HG03565 (cell line): ENCODE results near the gene DDX43.
A peak's percentile ranks its signal among the peaks of the same experiment; 100 is the strongest.
"Not testable (repeated sequence)": the region's sequence is repeated elsewhere in the genome, so short reads cannot be mapped to it uniquely, and the experiment has no call there.

Source experiments
- ATAC-seq: cut with Tn5 transposase; IDR thresholded peaks from one replicate; pipeline ENCODE4 v1.9.1; 2021; ENCODE audit warnings: mild to moderate bottlenecking, moderate library complexity; ENCODE audit not compliant: unreplicated experiment

Gene DDX43

DNA sequence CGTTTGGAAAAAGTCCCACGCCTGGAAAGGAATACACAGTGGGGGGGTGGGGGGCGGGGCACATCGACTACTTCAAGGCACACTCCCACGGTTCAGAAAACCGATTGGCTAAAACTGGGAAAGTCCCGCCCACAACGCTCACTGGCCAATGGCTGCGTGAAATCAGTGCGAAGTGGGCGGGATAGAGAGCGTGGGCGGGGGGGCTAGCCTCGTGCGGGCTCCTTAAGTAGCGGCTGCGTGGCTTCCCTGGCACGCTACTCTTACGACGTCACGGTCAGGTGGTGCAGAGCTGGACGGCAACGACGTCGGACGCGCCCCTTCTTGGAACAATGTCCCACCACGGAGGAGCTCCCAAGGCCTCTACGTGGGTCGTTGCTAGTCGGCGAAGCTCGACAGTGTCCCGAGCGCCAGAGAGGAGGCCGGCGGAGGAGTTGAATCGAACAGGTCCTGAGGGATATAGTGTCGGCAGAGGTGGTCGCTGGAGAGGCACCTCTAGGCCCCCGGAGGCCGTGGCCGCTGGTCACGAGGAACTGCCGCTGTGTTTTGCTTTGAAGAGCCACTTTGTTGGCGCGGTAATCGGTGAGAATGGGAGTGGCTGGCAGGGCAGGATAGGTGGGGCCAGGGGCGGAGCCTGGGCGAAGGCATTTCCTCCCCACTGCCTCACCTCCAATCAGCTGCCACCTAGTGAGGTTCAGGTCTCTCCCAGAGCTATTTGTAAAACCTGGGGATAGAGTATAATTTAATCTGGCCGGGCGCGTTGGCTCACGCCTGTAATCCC is at the start of gene DDX43:
DDX43 (plus strand) TSS at position 252 of the 778 bp plus-strand sequence; CDS start at position 330, 78 bp downstream.
- ATAC-seq: peak; percentile 63

- no peak for ATAC-seq
Observed at GRCh38 chr6:73348550-73349204, 46.0 kb upstream of the DDX43 start.

DNA sequence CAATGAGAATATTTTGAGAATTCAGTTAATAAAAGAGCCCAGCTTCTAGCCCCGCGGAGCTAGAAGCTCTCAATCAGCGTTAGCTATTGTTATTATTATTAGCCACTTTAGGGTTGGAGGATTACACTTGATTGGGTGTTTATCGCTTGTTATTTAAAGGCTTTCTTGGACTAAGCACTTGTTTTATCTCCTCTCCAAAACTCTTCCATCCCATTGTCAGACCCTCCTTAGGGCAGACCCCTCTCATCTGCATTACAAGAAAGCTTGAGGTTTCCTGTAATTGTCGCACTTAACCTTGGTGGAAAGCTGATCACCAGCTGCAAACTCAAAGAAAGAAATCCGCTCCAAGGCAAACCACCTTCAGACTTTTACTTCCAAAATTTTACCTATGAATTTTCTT is 45.3 kb upstream of the DDX43 start:
- no peak for ATAC-seq

DNA sequence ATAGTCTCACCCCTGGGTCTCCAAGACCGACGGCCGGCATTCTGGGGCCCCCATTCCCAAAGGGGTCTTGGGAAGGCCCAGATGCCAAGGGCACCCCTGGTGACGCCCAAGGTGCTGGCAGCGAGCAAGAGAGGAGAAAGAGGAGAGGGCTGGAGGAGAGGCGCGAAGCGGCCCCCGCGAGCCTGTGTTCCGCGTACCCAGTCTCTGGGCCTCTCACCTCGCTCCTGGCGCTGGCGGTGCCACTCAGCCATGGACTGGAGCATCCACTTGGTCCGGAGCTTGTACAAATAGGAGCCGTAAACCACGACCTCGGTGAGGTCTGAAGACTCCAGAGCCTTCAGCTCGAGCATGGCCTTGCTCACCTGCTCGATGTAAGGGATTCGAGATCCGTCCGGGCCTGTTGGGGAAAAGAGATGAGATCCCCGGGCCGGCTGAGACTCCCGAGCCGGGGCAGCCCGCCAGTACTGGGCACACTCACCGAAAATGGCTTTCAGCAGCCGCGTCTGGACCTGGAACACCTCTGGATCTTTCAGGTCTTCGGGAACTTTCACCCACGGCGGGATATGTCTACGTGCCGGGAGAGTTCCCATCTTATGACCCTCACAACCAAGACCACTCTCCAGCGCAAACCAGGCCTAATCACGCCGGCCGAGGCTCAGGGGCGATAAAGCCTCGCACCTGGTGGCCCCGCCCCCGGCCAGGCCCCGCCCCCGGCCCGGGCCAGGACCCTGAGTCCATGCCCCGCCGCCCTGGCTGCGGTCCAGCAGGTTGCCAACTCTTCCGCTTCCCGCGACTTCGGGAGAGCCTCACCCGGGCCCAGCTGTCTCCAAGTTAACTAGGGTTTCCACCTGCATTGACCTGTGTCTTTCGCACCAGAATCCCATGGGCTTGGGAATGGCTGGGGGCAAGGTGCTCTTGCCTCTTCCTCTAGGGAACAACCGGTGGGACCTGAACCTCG is 40.7 kb upstream of the DDX43 start, which contains the start of gene DPPA5:
DPPA5 (minus strand) TSS at position 641 of the 958 bp plus-strand sequence; CDS start at position 590, 51 bp downstream.
- ATAC-seq: no peak

DNA sequence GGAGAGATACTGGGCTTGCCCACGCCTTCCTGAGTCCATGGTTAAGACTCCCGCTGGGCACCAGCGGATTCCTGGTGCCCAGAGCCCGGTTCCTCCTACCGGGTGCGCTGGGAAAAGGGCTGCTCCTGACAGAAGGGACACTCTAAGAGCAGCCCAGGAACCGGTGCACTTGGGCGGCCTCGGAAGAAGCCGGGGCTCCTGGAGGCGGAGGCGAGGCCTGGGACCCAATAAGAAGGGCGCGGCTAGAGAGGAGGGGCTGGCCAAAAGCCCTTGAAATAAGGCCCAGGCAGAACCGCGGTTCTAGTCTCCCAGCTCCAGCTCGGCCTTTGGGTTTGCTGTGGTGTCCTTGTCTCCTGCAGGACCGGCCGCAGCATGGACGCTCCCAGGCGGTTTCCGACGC is 32.3 kb upstream of the DDX43 start, which contains the start of gene KHDC3L:
KHDC3L (plus strand) TSS at position 301 of the 400 bp plus-strand sequence; CDS start at position 373, 72 bp downstream.
- ATAC-seq: no peak

- ATAC-seq: no peak
Observed at GRCh38 chr6:73362869-73363536, 31.6 kb upstream of the DDX43 start.

DNA sequence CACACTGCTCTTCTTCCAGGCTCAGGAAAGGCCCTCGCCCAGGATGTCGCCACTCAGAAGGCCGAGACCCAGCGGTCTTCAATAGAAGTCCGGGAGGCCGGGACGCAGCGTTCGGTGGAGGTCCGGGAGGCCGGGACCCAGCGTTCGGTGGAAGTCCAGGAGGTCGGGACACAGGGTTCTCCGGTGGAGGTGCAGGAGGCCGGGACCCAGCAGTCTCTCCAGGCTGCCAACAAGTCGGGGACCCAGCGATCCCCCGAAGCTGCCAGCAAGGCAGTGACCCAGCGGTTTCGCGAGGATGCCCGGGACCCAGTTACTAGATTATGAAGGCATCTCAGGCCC is 31.1 kb upstream of the DDX43 start:
- no peak for ATAC-seq

DNA sequence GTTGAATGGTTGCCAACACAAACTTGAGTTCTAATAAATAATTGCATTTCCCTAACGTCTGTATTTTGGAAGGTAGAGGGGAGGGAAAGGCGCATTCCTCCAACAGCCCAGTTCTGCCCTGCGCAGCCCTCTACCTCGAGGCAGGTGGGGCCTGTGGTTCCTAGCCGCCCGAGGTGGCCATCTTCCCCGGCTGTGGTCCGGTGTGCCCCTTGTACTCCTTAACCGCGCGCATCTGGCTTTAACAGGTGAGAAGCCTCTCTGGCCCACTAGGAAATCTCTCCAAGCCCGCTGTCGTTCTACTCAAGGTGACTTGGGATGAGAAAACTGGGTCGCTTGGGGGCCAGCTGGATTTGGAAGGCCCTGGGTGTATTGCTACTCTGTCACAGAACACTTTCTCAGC is 30.5 kb upstream of the DDX43 start:
- no peak for ATAC-seq

- no peak for ATAC-seq
Observed at GRCh38 chr6:73364549-73364948, 30.1 kb upstream of the DDX43 start.

DNA sequence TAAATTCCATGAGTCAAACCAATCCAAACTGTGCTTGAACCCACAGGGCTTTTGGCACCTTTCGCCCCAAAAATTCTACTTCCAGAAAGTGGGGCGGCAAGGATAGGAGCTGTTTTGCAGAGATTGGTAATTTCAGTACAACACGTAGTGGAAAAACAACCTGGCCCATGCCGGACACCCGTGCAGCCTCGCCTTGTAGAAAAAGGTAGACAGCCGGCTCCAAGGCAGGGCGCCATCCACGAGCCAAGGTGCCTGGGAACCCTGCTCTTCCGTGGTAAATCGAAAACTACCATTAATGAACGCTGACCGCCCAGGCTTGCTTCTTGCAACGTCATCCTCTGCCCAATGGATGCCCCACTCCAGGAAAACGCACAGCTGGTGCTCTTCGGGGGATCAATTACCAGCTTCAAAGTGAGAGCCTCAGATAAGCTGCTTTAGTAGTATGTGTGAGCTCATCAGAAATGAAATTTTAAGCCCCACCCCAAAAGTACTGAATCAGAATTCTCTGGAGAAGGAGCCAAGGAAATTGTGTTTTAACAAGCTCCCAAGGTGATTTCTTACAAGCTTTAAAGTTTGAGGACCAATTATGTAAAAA is 26.8 kb upstream of the DDX43 start:
- ATAC-seq: no peak

- no peak for ATAC-seq
Observed at GRCh38 chr6:73368675-73369074, 26.0 kb upstream of the DDX43 start.

DNA sequence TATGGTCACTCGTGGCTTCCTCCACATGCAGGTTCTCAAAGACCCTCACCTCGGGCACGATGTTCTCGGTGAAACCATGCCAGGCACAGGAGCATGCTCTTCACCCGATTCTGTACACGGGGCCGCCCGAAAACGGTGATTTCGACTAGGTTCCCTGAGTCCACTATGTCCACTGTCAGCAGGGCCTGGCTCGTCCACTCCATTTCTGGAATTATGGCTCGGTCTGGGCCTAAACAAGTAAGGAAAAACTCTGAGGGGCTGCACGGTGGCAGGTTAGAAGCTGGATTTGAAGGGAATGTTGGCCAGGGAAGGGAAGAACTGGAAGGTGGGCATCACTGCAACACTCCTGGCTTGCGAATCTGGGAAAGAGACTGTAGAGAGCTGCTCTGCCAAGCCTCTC is 25.5 kb upstream of the DDX43 start:
- no peak for ATAC-seq

GRCh38 chr6:73369563-73369962 is 25.1 kb upstream of the DDX43 start, which contains the start of gene OOEP:
OOEP (minus strand) TSS chr6:73369897; CDS start chr6:73369792, 105 bp downstream.
- no peak for ATAC-seq

GRCh38 chr6:73371984-73372383 is 22.6 kb upstream of the DDX43 start:
- ATAC-seq: no peak

DNA sequence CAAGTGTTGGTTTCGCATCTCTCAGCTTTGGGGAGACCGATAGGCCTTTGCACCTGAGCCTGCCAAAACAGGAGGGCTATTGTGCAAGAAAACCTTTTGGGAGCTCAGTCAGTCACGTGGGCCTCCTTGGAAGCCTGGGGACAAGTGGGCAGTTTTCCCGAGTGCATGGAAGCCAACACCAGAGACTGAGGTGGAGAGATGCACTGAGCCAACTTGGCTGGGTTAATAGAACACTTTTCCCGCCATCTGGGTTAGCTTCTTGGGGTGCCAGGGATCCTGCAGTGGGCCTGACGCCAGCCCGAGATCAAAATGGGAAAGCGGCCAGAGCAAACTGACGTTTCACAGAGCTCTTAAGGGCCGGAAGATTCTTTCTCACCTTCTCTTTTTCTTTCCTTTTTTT is 22.1 kb upstream of the DDX43 start:
- no peak for ATAC-seq

GRCh38 chr6:73375216-73375615 is 19.4 kb upstream of the DDX43 start:
- no peak for ATAC-seq

- no peak for ATAC-seq
Observed at GRCh38 chr6:73377225-73377624, 17.4 kb upstream of the DDX43 start.

- not testable (repeated sequence) for ATAC-seq
Observed at GRCh38 chr6:73381531-73381930, 13.1 kb upstream of the DDX43 start.

DNA sequence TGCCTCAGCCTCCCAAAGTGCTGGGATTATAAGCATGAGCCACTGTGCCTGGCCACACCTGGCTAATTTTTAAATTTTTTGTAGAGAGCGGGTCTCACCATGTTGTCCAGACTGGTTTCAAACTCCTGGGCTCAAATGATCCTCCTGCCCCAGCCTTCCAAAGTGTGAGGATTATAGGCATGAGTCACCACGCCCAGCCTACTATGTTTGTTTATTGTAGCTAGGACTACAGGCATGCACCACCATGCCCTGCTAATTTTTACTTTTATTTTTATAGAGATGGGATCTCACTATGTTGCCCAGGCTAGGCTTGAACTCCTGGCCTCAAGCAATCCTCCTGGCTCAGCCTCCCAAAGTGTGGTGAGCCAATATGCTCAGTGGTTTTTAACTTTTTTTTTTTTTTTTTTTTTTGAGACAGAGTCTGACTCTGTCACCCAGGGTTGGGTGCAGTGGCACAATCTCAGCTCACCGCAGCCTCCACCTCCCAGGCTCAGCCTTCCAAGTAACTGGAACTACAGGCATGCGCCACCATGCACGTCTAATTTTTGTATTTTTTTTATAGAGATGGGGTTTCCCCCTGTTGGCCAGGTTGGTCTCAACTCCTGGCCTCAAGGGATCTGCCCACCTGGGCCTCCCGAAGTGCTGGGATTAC is 12.0 kb upstream of the DDX43 start:
- no peak for ATAC-seq

DNA sequence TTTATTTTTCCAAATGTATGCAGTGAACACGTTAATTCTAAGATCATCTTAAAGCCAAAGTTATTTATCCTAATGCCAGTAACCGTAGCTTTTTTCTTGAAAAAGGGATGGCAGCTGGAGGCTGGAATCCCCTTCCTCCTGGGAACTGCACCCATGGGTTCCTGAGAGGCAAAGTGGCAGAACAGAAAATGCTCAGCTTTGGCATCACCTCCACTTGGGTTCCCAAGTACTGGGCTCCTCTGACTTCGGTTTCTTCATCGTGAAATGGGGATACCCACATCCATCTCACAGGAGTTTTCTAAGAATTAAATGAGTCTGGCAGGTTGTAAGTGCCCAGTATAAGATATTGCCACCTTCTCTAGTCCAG is 6.2 kb upstream of the DDX43 start:
- peak; percentile 13 for ATAC-seq
